ENCODE measurements around the gene MYBPC1. TPM values are rescaled to one million over a fixed set of nuclear protein-coding genes. Genes with fewer than 3 reads are reported as not detected.

The MYBPC1 gene
- total RNA-seq, 2 experiments from 2014 or later, result not detected

DNA sequence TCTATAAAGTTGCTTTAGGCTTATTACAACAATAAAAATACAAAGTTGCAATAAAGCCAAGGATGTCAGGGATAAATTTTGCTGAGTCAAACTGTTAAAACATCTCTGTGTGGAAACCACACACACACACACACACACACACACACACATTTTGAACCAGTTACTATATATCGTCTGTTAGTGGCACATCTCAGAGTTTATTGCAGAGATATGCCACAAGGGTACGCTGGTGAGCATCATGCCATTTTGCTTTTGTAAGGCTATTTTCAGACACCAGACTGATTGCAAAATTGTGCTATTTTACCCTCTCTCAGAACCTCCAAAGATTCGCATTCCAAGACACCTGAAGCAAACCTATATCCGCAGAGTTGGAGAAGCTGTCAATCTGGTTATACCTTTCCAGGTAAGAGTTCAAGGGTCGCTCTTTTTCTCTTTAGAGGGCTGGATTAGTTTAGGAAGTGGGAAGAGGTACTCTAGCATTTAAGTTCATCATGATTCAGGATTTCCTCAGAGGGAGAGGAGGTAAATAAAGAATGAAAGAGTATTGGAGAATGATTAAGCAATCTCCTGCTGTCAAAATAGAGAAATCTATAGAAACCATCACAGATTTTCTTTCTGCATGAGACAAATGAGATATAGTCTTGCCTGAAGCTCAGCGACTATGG, 75.4 kb downstream of the MYBPC1 start:
- Histone ChIP-seq H3K27ac (ENCODE audit: low read depth in 1 of 2, low read length in 2 of 2) (no peak overlapping the region), H3K27me3 (ENCODE audit: control insufficient read depth in 1 of 2, insufficient read depth in 2 of 2, low read length in 2 of 2) (no peaks in the 10 kb centered on the region), H3K9me3 (ENCODE audit: control insufficient read depth in 1 of 2, insufficient read depth in 1 of 2, low read length in 2 of 2) (no peaks in the 10 kb centered on the region), H3K36me3 (ENCODE audit: insufficient read depth, low read length) (no peaks in the 10 kb centered on the region), H3K4me1 (ENCODE audit: insufficient read depth, low read length) (peaks cover 18% of the 10 kb centered on the region), H3K4me3 (ENCODE audit: low read length) (no peak overlapping the region)
- intact Hi-C loops (cut with DNase I, micrococcal nuclease), result loop anchor here (1.0 to 10.0 kb wide), 3 partner anchors 87 to 165 kb away; partner anchors contain the start of gene GNPTAB (in 1 of the 2)
- Mint-ChIP-seq H3K27me3 (peaks cover 4% of the 10 kb centered on the region), H3K4me1 (ENCODE audit: low read depth) (peaks cover 26% of the 10 kb centered on the region), H3K4me3 (peak overlapping the region; percentile 49), H3K9me3 (no peaks in the 10 kb centered on the region), H3K36me3 (ENCODE audit: low read depth) (no peaks in the 10 kb centered on the region), H3K27ac (peak overlapping the region; percentile 52)
- POLR2A ChIA-PET, result no interaction called here
- peak; percentile 76 for ATAC-seq (ENCODE audit: poor library complexity)
- DNase-seq, result peak in 9 of 14 experiments; percentile 3 to 79 (median 41)
- CTCF ChIA-PET, result no interaction called here
- TF ChIP-seq, protein P1, sequence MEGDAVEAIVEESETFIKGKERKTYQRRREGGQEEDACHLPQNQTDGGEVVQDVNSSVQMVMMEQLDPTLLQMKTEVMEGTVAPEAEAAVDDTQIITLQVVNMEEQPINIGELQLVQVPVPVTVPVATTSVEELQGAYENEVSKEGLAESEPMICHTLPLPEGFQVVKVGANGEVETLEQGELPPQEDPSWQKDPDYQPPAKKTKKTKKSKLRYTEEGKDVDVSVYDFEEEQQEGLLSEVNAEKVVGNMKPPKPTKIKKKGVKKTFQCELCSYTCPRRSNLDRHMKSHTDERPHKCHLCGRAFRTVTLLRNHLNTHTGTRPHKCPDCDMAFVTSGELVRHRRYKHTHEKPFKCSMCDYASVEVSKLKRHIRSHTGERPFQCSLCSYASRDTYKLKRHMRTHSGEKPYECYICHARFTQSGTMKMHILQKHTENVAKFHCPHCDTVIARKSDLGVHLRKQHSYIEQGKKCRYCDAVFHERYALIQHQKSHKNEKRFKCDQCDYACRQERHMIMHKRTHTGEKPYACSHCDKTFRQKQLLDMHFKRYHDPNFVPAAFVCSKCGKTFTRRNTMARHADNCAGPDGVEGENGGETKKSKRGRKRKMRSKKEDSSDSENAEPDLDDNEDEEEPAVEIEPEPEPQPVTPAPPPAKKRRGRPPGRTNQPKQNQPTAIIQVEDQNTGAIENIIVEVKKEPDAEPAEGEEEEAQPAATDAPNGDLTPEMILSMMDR (IDR thresholded peaks at IDR 0.05), result peak; percentile 32

DNA sequence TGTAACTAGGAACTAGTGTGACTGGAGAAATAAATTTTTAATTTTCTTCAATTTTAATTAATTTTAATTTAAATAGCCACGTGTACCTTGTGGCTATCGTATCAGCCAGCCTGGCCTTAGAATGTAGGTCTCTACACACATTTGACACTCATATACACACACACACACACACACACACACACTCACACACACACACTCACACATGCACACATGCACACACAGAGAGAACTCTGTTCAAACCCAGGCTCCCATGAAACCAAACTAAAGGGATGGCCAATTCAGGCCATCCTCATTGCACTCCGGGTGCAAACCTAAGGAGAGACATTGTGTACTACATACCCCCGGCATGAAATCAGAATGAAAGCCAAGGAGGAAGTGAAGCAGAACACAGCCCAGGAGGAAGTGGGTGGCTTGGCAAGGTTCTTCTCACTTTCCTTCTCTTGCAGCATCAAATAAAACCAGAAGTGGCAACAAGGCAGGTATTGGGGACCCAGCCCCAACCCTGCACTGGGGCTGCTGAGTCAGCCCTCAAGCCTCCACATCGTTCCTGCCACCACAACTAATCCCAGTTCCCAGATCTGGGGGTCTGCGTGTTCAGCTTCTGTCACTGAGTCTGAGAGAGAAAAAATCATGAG, 76.5 kb downstream of the MYBPC1 start:
- no peaks in the 10 kb centered on the region for H3K9me3 ChIP-seq (ENCODE audit: control insufficient read depth in 1 of 2, insufficient read depth in 1 of 2, low read length in 2 of 2)
- ATAC-seq (ENCODE audit: poor library complexity) (peak; percentile 86), DNase-seq (peak in 11 of 14 experiments; percentile 1 to 74 (median 16))
- POLR2A ChIA-PET, result no interaction called here
- Mint-ChIP-seq H3K4me3 (peak overlapping the region; percentile 82), H3K36me3 (ENCODE audit: low read depth) (no peaks in the 10 kb centered on the region), H3K9me3 (no peaks in the 10 kb centered on the region), H3K4me1 (ENCODE audit: low read depth) (peaks cover 26% of the 10 kb centered on the region), H3K27ac (peak overlapping the region; percentile 58), H3K27me3 (peaks cover 3% of the 10 kb centered on the region)
- H3K27ac ChIP-seq (ENCODE audit: low read depth in 1 of 2, low read length in 2 of 2), result no peak overlapping the region
- H3K36me3 ChIP-seq (ENCODE audit: insufficient read depth, low read length), result no peaks in the 10 kb centered on the region
- CTCF ChIA-PET, result no interaction called here
- no peaks in the 10 kb centered on the region for H3K27me3 ChIP-seq (ENCODE audit: control insufficient read depth in 1 of 2, insufficient read depth in 2 of 2, low read length in 2 of 2)
- TF ChIP-seq, protein P1 (IDR thresholded peaks at IDR 0.05), result no peak
- peaks cover 18% of the 10 kb centered on the region for H3K4me1 ChIP-seq (ENCODE audit: insufficient read depth, low read length)
- intact Hi-C loops (cut with DNase I, micrococcal nuclease), result loop anchor here (5.0 to 10.0 kb wide), 2 partner anchors 86 to 164 kb away; partner anchors contain the start of gene GNPTAB (in 1 of the 2)
- peak overlapping the region; percentile 17 for H3K4me3 ChIP-seq (ENCODE audit: low read length)

DNA sequence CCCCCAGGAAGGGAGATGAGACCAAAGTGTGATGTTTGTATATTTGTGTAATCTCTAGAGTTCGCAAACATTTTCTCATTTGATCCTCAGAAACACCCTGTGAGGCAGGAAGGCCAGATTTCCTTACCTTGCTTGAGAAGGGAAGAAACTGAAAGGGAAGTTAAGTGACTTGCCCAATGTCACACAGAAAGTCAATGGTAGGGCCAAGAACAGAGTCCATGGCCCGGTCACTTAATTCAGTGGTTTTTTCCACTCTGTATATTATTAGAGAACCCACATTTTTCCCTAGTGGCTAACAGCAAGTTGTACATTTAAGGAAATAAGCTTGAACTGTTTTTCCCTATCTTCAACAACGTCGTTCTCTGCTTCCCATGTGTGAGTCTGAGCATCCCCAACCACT, 77.1 kb downstream of the MYBPC1 start:
- H3K27me3 ChIP-seq (ENCODE audit: control insufficient read depth in 1 of 2, insufficient read depth in 2 of 2, low read length in 2 of 2), result no peaks in the 10 kb centered on the region
- peaks cover 18% of the 10 kb centered on the region for H3K4me1 ChIP-seq (ENCODE audit: insufficient read depth, low read length)
- DNase-seq (no peak), ATAC-seq (ENCODE audit: poor library complexity) (no peak)
- H3K9me3 ChIP-seq (ENCODE audit: control insufficient read depth in 1 of 2, insufficient read depth in 1 of 2, low read length in 2 of 2), result no peaks in the 10 kb centered on the region
- intact Hi-C loops (cut with DNase I, micrococcal nuclease), result loop anchor here (5.0 to 10.0 kb wide), 2 partner anchors 85 to 163 kb away; partner anchors contain the start of gene GNPTAB (in 1 of the 2)
- no peak overlapping the region for H3K4me3 Mint-ChIP-seq
- H3K9me3 Mint-ChIP-seq, result no peaks in the 10 kb centered on the region
- H3K4me1 Mint-ChIP-seq (ENCODE audit: low read depth), result peaks cover 26% of the 10 kb centered on the region
- no peaks in the 10 kb centered on the region for H3K27me3 Mint-ChIP-seq
- CTCF ChIA-PET, result no interaction called here
- H3K4me3 ChIP-seq (ENCODE audit: low read length), result peak overlapping the region; percentile 17
- H3K36me3 Mint-ChIP-seq (ENCODE audit: low read depth), result no peaks in the 10 kb centered on the region
- TF ChIP-seq, protein P1 (IDR thresholded peaks at IDR 0.05), result no peak
- POLR2A ChIA-PET, result interaction anchor here (1.0 kb wide), 1 partner anchor 159 kb away, joined by 3 read pairs; the partner anchor contains the start of gene GNPTAB
- H3K27ac ChIP-seq (ENCODE audit: low read depth in 1 of 2, low read length in 2 of 2), result no peak overlapping the region
- peak overlapping the region; percentile 58 for H3K27ac Mint-ChIP-seq
- no peaks in the 10 kb centered on the region for H3K36me3 ChIP-seq (ENCODE audit: insufficient read depth, low read length)

Measured in CD4-positive, alpha-beta T cell (primary cell).